Left lung (tissue), 10 donors: ENCODE data around the gene ACTR1A. TPM values are rescaled to one million over a fixed set of nuclear protein-coding genes. Genes with fewer than 3 reads are reported as not detected.

Source experiments
- ATAC-seq: fragments of 200-7000 bp; cut with Tn5 transposase; one replicate; pipeline ENCODE4 v1.9.1; 2020; ENCODE audit warnings: moderate library complexity
- DNase-seq, 4 donors: peaks; one replicate each; pipeline ENCODE4 v3.0.0-alpha.2; 2013 to 2020
- H3K27ac ChIP-seq, 2 donors: fragments of 200-600 bp; sonication (generic) in 1 of 2; one replicate each; pipeline versions ENCODE4 v1.5.0 to v1.8.0; 2020 to 2021
- H3K27me3 ChIP-seq, 2 donors: fragments of 200-600 bp; sonication (generic) in 1 of 2; one replicate each; pipeline versions ENCODE4 v1.5.0 to v1.8.0; 2020 to 2021
- H3K36me3 ChIP-seq, 2 donors: fragments of 200-600 bp; sonication (generic) in 1 of 2; one replicate each; pipeline versions ENCODE4 v1.5.0 to v1.8.0; 2020 to 2021
- H3K4me1 ChIP-seq, 2 donors: fragments of 200-600 bp; one replicate each; pipeline ENCODE4 v1.8.0; 2021
- H3K4me3 ChIP-seq, 2 donors: fragments of 200-600 bp; sonication (generic) in 1 of 2; one replicate each; pipeline versions ENCODE4 v1.5.0 to v1.8.0; 2020 to 2021; ENCODE audit warnings: mild to moderate bottlenecking in 1 of 2
- H3K9me3 ChIP-seq, 2 donors: fragments of 200-600 bp; sonication (generic) in 1 of 2; one replicate each; pipeline versions ENCODE4 v1.5.0 to v1.8.0; 2020 to 2021
- intact Hi-C, 2 donors: fragments of 100-400 bp; cut with DNase I; formaldehyde crosslinking; loops; one replicate each; pipeline versions ENCODE4 v1.11.2 to v1.14.2; 2022
- polyA plus RNA-seq, 6 donors: library from polyadenylated mRNA; unstranded; fragments of 120-200 nt; gene quantifications; one replicate each; pipeline ENCODE4 v1.2.1, GENCODE V29; 2013; ENCODE audit not compliant: insufficient read length in 6 of 6
- total RNA-seq, 2 donors: library from RNA; stranded (reverse); fragmentation: NEBNext Ultra II Directional; extraction: Animal tissue kit (Norgen Biotek cat#: 25700); gene quantifications; one replicate each; pipeline ENCODE4 v1.2.1, GENCODE V29; 2021
- TF ChIP-seq, protein P1 (sequence below), 2 donors: fragments of 200-600 bp; sonication (generic) in 1 of 2; IDR thresholded peaks; one replicate each; pipeline versions ENCODE4 v1.5.0 to v1.8.0; 2021; ENCODE audit warnings: antibody characterized with exemption in 2 of 2
- donor health status: DM: no; HTN: yes; CAD: no.
- donor health status: DM: no; HTN: no; CAD: no.

The ACTR1A gene
- total and polyA plus RNA-seq, 8 donors = 78.4 to 122 (median 85.9) TPM

DNA sequence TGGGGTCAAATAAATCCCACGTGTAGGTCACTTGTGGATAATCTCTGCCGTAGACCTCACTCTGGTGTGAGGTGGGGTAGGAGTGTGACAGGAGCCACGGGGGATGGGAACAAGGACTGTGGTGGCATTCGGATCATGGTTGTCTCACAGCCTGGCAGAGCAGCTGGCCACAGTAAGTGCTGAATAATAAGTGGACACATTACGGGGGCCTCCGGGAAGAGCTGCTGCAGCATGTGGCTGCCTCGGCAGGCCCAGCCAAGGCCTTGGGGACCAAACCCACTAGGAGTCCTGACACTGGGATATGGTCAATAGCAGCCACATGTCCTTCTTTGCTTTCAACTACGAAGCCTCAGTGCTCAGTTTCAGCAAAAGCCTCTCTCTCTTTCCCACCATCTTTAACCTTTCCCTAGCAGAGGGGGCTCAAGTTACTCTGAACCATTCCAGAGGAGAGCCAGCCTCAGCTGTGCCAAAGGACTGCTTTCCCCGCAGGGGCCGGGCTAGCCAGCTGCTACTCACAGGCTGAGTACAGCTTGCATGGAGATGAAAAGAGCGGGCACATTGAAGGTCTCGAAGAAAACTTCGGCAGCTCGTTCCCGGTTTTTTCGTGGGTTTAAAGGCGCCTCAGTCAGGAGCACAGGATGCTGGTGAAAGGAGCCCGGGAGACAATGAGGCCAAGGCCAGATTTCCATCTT lies 17.3 kb downstream of the ACTR1A start:
- intact Hi-C loops = no loop called here
- TF ChIP-seq, protein P1, sequence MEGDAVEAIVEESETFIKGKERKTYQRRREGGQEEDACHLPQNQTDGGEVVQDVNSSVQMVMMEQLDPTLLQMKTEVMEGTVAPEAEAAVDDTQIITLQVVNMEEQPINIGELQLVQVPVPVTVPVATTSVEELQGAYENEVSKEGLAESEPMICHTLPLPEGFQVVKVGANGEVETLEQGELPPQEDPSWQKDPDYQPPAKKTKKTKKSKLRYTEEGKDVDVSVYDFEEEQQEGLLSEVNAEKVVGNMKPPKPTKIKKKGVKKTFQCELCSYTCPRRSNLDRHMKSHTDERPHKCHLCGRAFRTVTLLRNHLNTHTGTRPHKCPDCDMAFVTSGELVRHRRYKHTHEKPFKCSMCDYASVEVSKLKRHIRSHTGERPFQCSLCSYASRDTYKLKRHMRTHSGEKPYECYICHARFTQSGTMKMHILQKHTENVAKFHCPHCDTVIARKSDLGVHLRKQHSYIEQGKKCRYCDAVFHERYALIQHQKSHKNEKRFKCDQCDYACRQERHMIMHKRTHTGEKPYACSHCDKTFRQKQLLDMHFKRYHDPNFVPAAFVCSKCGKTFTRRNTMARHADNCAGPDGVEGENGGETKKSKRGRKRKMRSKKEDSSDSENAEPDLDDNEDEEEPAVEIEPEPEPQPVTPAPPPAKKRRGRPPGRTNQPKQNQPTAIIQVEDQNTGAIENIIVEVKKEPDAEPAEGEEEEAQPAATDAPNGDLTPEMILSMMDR (IDR thresholded peaks at IDR 0.05) = no peak
- no peak for ATAC-seq
- no peak overlapping the region for H3K27ac ChIP-seq
- DNase-seq = peak in 2 of 4 donors; percentile 30 to 43
- H3K4me3 ChIP-seq = no peak overlapping the region
- H3K9me3 ChIP-seq = no peaks in the 10 kb centered on the region
- no peaks in the 10 kb centered on the region for H3K27me3 ChIP-seq
- H3K4me1 ChIP-seq = no peaks in the 10 kb centered on the region
- peaks cover 4 to 100% of the 10 kb centered on the region in 2 donors for H3K36me3 ChIP-seq

- peak in 2 of 4 donors; percentile 19 to 23 for DNase-seq
- TF ChIP-seq, protein P1 (IDR thresholded peaks at IDR 0.05) = no peak
Observed at GRCh38 chr10:102484021-102484420, 18.5 kb downstream of the ACTR1A start.

GRCh38 chr10:102480396-102480795 lies 22.1 kb downstream of the ACTR1A start:
- Histone ChIP-seq H3K4me3 (no peak overlapping the region), H3K27ac (no peak overlapping the region), H3K9me3 (no peaks in the 10 kb centered on the region), H3K4me1 (peaks cover 3 to 16% of the 10 kb centered on the region in 2 donors), H3K27me3 (no peaks in the 10 kb centered on the region), H3K36me3 (peaks cover 3 to 89% of the 10 kb centered on the region in 2 donors)
- ATAC-seq (no peak), DNase-seq (peak in 1 of 4 donors; percentile 47)
- TF ChIP-seq, protein P1 (IDR thresholded peaks at IDR 0.05) = no peak
- intact Hi-C loops = no loop called here

More at GRCh38 chr10:102484021-102484420, 18.5 kb downstream of the ACTR1A start:
- peaks cover 4 to 100% of the 10 kb centered on the region in 2 donors for H3K36me3 ChIP-seq
- no peaks in the 10 kb centered on the region for H3K9me3 ChIP-seq
- no peak overlapping the region for H3K4me3 ChIP-seq
- no peaks in the 10 kb centered on the region for H3K27me3 ChIP-seq
- peaks cover 0 to 5% of the 10 kb centered on the region in 2 donors for H3K4me1 ChIP-seq
- no peak overlapping the region for H3K27ac ChIP-seq
- no peak for ATAC-seq
- intact Hi-C loops = no loop called here

- DNase-seq (peak in 1 of 4 donors; percentile 8), ATAC-seq (no peak)
- Histone ChIP-seq H3K9me3 (no peaks in the 10 kb centered on the region), H3K4me3 (no peak overlapping the region), H3K4me1 (peaks cover 3 to 16% of the 10 kb centered on the region in 2 donors), H3K36me3 (peaks cover 0 to 82% of the 10 kb centered on the region in 2 donors), H3K27me3 (no peaks in the 10 kb centered on the region), H3K27ac (peak overlapping the region in 1 of 2 donors; percentile 23)
- TF ChIP-seq, protein P1 (IDR thresholded peaks at IDR 0.05) = no peak
- intact Hi-C loops = loop anchor here in 1 of 2 donors (5.0 kb wide), 1 partner anchor 47 kb away; the partner anchor contains the start of gene CUEDC2
Observed at GRCh38 chr10:102479651-102480050, 22.9 kb downstream of the ACTR1A start.

DNA sequence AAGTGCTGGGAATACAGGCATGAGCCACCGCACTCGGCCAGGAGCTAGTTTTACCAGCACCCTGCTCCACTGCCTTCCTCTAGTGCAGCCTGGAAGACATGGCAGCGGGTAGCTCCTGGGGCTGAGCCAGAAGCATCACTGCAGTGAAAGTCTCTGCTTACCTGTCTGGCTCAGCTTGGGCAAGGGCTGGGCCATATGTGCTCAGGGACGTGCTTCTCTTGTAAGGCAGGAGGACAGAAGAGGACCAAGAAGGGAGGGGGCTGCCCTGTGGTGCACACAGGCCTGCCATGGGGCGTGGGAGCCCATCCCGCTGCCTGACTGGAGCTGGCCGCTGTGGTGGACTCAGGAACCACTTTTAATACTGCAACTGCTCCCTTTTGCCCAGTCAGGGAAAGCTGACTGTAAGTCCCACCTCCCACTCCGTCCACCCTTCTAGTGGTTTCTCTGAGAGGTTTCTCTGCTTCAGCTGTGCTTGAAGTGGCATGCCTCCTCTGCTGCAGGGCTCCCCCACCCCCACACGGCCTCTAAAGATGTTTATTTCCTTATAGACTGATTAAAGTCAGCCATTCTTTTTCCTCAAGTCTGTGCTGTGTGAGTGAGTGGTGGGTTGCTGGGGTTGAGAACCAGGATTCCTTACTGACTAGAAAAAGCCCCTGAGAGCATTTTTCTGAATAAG lies 25.9 kb downstream of the ACTR1A start:
- Histone ChIP-seq H3K27ac (peak overlapping the region; percentile 8 to 39), H3K27me3 (no peaks in the 10 kb centered on the region), H3K9me3 (no peaks in the 10 kb centered on the region), H3K36me3 (peaks cover 0 to 78% of the 10 kb centered on the region in 2 donors), H3K4me1 (peaks cover 3 to 16% of the 10 kb centered on the region in 2 donors), H3K4me3 (no peak overlapping the region)
- TF ChIP-seq, protein P1 (IDR thresholded peaks at IDR 0.05) = no peak
- ATAC-seq = peak; percentile 76
- DNase-seq = peak in 3 of 4 donors; percentile 55 to 71 (median 58)
- intact Hi-C loops = loop anchor here in 1 of 2 donors (5.0 kb wide), 1 partner anchor 44 kb away; the partner anchor contains the start of gene CUEDC2
